ENCODE data around the gene FLT4.
"Not testable (repeated sequence)": the region's sequence is repeated elsewhere in the genome, so short reads cannot be mapped to it uniquely, and the experiment has no call there.

The FLT4 gene

GRCh38 chr5:180669661-180670060 is 20.3 kb upstream of the FLT4 start:
- DNase-seq: no peak

DNA sequence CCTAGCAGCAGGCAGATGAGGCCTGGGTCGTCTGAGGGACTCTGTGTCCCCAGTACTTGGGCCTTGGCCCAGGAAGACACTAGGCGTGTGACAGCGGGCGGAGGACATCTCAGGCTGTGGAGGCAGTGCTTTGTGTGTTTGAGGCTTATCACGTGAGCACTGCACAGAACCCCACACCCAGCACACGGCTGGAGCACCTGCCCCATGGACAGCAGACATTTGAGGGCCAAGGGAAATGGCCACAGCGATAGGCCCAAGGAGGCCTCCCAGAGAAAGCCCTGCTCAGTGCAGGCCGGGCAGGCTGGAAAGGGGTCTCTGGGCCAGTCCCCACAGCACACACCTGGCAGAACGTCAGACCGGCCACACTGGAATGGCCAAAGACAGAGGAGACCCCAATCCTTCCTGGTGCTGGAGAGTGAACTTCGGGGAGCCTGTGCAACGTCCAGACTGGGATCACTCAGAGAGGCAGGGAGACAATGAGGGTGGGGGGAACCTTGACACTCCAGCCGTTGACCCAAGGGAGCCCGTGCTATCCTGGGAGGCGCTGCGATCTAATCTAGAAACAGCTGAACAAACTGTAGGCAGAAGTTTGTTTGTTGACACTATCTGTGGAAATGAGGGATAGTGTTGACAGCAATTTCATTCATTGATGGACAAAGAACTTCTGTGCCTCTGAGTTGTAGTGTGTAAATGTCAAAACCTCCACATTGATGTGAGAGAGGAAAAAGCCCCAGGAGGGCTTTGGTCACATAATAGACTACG is 19.6 kb upstream of the FLT4 start:
- no peak for DNase-seq

- DNase-seq: no peak
Measured at GRCh38 chr5:180666812-180667211, 17.4 kb upstream of the FLT4 start.

DNA sequence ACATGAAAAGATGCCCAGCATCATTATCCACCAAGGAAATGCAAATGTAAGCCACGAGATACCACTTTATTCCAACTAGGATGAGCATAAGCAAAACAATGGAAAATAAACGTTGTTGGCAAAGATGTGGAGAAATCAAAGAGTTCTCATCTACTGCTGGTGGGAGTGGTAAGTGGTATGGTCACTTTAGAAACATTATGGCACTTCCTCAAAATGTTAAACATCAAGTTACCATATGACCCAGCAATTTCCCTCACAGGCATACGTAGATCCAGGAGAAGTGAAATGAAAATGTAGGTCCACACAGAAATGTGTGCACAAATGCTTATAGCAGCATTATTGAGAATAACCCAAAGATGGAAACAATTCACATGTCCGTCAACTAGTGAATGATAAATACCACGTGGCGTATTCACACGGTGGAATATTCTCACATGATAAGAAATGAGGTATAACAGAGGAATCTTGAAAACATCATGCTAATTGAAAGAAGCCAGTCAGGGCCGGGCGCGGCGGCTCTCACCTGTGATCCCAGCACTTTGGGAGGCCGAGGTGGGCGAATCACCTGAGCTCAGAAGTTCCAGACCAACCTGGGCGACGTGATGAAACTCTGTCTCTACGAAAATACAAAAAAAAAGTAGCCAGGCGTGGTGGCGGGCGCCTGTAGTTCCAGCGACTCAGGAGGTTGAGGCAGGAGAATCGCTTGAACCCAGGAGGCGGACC is 16.4 kb upstream of the FLT4 start:
- no peak for DNase-seq

DNA sequence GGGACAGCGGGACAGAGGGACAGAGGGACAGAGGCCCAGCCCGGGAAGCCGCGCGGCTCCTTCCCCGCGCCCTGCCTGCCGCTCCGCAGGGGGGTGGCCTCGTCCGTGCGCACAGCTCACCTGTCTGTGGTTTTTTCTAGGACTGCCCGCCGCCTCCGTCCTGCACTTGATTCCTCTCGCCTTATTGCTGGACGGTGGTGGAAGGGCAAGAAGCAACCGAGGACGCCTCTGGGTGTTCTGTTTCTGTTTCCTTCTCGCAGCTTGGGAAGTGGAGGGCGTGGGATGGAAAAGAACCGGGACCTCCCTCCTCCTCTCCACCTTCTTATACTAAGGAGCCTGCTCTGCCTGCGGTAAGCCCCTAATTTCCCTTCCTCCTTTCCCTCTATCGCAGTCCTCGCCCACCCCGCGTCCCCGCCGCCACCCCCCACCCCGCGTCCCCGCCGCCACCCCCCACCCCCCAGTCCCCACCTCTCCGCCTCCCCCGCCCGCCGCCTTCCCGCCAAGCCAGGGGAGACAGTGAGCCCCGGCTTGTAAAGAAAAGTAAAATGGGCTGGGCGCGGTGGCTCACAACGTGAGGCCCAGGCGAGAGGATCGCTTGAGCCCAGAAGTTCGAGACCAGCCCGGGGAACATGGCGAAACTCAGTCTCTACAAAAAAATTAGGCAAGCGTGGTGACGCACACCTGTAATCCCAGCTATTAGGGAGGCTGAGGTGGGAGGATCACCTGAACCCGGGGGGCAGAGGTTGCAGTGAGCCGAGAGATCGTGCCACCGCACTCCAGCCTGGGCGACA is 9.6 kb upstream of the FLT4 start:
- DNase-seq: no peak

DNA sequence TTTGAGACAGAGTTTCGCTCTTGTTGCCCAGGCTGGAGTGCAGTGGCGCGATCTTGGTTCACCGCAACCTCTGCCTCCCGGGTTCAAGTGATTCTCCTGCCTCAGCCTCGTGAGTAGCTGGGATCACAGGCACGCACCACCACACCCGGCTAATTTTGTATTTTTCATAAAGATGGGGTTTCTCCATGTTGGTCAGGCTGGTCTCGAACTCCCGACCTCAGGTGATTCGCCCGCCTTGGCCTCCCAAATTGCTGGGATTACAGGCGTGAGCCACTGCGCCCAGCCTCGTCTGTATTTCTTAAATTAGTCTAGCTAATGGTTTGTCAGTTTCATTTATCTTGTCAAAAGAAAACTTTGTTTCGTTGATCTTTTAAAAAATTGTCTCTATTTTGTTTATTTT is 5.8 kb upstream of the FLT4 start:
- not testable (repeated sequence) for DNase-seq

DNA sequence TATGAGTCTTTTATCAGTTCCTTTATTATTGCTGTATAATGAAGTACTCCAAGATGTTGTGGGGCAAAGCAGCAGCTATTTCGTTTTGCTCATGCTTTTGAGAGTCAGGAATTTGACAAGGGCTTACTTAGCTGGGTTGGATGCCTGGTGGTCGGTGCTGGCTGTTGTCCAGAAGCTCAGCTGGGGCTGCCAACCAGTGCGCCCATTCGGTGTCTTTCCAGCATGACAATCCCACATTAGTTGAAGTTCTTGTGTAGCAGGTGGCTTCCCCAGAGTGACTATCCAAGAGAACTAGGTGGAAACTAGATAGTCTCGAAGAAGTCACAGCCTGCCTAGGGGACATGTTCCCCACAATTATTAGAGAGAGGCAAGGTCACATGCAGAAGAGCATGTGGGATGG is 3.4 kb upstream of the FLT4 start:
- DNase-seq: no peak

GRCh38 chr5:180652346-180652745 is 2.9 kb upstream of the FLT4 start:
- DNase-seq: no peak

- DNase-seq: no peak
Measured at GRCh38 chr5:180648658-180649296, 623 bp downstream of the FLT4 start.

- DNase-seq: no peak
Measured at GRCh38 chr5:180647941-180648500, 1.4 kb downstream of the FLT4 start.

DNA sequence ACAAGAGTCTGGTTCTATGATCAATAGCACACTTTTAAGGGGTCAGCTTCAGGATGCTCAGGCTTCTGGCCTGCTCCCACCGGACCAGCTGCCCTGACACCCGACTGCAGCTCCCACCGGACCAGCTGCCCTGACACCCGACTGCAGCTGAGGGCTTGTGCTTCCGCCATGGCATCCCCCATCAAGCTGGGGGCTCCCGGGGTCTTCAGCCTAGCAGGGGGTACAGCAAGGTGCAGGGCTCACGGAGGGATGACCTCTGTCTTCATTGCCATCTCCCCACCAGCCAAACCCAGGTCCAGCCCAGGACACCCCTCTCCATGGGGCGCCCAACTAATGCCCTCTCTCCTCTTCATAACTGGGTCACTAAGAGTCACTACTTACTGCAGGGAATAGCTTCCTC is 1.9 kb downstream of the FLT4 start:
- no peak for DNase-seq

GRCh38 chr5:180646963-180647305 is 2.5 kb downstream of the FLT4 start:
- no peak for DNase-seq

- no peak for DNase-seq
Measured at GRCh38 chr5:180646289-180646962, 3.0 kb downstream of the FLT4 start.

GRCh38 chr5:180645274-180646204 is 3.9 kb downstream of the FLT4 start:
- DNase-seq: no peak

DNA sequence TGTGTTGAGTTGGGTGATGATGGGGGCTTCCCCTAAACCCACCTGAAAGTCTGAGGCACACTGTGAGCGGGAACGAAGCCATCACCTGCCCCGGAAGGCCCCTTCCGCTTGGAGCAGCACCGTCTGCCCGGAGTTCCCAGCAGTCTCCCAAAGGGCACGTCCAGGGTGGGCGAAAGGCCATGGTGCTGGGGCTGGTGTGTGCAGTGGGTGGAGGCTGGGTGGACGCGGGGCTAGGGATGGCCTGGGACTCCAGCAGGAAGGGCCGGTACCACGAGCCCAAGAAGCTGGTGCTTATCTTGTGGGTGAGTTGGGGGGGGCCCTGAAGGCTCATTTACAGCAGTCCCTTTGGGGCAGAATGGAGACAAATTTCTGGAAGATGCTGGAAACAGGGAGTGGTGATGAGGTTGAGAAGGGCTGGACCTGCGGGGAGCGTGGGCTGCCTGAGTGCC is 4.6 kb downstream of the FLT4 start:
- DNase-seq: no peak

DNA sequence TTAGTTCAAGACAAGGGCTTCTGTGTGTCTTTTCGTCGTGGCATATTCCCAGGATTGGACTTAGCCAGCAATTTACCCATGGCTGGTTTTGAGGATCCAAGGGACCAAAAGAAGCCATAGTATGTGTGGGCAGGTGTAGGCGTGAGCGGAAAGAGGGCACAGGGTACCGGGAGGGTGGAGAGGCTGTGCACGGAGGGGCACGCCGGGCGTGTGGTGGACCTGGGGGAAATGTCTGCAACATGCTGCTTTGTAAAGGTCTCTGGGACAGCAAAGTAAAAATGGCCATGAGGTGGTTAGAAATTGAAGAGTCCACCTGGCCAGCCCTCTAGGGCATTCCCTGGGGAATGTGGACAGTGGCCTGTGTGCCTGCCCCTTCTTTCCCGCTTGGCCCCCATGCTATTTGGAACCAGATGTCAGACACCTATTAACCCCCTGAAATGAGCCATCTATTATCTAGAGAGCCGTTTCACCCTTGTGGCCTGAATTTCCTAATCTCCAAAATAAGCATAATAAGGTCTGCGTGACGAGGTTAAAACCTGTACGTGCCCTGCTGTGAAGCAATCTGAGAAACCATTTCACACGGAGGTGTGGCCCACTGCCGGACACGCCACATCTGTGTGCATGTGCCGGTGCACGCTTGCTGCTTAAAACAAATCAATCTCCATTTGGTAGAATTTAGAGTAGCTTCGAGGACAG is 5.1 kb downstream of the FLT4 start:
- DNase-seq: no peak

DNA sequence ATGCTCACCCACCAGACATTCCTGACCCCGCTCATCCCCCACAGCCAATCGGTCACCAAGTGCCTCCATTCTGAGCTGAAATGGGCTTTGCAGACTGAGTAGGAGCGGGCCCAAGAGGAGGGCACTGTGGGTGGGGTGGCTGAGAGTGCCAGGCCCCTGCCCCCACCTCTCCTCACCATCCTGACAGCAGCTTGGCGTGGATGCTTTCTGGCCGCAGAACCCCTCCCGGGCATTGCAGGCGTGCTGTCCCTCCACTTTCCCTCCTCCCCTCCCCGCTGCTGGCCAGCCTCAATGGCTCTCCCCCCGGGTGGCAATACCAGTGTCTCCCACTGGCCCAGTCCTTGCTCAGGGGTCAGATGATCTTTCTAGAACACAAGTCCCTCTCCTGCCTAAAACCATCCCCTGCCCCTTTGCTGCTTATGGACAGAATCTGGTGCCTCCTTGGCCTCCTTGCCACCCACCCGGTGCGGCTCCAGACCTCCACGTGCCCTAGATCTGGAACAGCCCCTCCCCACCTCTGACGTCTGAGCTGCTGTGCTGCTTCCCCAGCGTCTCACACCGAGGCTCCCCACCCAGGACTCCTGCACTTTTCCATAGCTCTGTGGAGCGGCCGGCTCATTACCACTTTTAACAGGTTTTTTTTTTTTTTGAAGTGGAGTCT is 6.1 kb downstream of the FLT4 start:
- no peak for DNase-seq

GRCh38 chr5:180642779-180643178 is 6.6 kb downstream of the FLT4 start:
- DNase-seq: no peak

GRCh38 chr5:180642181-180642775 is 7.1 kb downstream of the FLT4 start:
- no peak for DNase-seq

- DNase-seq: no peak
Measured at GRCh38 chr5:180641566-180641900, 7.9 kb downstream of the FLT4 start.
